Glomerular visceral epithelial cell (primary cell): ENCODE results near the gene CEACAM16.

Experiments used
- DNase-seq: peaks from one replicate; pipeline ENCODE4 v3.0.0-alpha.2; 2016; ENCODE audit errors: extremely low spot score

CEACAM16 gene

DNA sequence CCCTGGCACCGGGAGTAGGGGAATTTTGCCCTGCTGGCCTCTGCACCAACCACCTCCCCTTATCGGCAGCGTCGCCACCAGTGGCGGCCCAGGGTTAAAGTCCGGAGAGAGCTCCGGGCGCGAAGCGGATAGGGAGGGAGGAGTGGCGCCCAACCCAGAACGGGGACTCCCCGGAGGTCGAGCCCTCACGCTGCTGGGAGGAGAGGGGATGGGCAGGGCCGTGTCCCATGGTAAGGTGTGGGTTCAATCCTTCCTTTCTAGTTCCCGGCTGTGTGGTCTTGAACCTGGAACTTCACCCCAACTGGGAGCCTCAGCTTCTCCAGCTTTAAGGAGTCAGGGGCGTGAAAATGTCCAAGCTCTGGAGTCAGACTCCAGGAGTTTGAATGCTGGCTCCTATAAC, 26.3 kb downstream of the CEACAM16 start:
- DNase-seq, result peak; percentile 51

DNA sequence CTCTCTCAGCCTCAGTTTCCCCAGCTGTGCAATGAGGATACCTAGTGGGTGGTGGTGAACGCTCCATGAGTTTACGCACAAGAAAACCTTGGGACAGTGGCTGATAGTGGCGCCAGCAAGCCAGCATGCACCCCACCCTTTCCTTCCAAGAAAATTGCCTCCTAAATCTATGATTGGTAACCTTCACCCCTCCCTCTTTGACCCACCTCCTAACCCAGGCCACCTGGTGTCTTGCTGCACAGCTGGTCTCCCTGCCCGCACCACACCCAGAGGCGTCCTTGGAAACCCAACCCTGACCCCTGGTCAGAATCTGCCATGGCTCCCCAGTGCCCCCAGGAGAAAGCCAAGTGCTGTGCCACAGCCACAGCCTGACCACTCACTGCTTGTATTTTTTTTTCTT, 26.7 kb downstream of the CEACAM16 start:
- DNase-seq, result no peak

DNA sequence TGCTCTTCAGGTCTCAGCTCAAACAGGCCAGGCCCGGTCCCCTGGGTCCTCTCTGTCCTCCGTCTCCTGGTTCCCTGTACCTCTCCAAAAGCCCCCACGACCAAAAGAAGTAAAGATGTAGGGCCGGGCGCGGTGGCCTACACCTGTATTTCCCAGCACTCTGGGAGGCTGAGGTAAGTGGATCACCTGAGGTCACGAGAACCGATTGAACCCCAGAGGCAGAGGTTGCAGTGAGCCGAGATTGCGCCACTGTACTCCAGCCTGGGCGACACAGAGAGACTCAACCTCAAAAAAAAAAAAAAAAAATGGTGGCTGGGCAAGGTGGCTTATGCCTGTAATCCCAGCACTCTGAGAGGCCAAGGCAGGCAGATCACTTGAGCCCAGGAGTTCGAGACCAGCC, 27.5 kb downstream of the CEACAM16 start:
- no peak for DNase-seq

DNA sequence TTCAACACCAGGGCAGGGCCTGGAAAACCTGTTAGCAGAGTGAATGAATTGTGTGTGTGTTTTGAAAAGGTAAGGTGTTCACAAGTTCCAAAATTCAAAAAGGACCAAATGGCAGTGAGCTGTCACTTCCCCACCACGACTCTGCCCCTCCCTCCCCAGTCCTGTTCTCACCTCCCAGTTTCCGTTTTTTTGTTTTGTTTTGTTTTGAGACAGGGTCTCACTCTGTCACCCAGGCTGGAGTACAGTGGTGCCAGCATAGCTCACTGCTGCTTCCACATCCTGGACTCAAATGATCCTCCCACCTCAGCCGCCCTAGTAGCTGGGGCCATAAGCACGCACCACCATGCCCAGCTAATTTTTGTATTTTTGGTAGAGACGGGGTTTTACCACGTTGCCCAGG, 29.2 kb downstream of the CEACAM16 start:
- no peak for DNase-seq

DNA sequence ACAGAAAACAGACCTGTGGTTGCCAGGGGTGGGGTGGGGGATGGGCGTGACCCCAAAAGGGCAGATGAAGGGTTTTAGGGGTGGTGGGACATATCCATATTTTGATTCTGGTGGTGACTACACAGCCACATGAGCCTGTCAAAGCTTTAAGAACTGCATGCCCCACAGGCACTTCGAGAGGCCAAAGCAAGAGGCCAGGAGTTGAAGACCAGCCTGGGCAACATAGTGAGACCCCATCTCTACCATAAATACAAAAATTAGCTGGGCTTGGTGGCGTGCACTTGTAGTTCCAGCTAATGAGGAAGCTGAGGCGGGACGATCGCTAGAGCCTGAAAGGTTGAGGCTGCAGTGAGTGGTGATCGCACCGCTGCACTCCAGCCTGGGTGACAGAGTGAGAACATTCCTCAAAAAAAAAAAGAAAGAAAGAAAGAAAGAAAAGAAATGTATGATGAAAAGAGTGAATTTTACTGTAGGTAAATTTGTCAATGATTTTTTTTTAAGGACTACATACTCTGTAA, 30.6 kb downstream of the CEACAM16 start:
- no peak for DNase-seq

DNA sequence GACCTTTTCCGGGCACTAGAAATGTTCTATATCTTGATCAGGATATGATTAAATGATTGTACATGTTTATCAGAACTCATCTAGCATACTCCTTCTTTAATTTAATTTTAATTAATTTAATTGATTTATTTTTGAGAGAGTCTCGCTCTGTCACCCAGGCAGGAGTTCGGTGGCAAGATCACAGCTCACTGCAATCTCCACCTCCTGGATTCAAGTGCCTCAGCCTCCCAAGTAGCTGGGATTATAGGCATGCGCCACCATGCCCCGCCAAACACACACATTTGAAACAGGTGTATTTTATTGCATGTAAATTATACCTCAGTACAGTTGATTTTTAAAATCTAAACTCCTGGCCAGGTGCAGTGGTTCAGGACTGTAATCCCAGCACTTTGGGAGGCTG, 32.1 kb downstream of the CEACAM16 start:
- DNase-seq, result no peak

DNA sequence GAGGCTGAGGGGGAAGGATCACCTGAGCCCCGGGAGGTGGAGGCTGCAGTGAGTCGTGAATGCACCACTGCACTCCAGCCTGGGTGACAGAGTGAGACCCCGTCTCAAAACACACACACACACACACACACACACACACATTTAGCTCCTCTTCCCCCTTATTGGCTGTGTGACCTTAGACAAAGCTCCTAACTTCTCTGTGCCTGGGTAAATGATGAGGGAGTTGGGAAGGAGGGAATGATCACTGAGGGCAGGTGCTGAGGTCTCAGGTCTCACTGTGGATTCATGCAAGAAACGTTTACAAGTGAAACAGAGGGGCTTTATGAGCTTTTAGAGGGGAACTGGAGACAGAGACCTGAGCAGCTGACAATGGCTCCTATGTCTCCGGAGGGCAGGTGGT, 32.7 kb downstream of the CEACAM16 start:
- no peak for DNase-seq

DNA sequence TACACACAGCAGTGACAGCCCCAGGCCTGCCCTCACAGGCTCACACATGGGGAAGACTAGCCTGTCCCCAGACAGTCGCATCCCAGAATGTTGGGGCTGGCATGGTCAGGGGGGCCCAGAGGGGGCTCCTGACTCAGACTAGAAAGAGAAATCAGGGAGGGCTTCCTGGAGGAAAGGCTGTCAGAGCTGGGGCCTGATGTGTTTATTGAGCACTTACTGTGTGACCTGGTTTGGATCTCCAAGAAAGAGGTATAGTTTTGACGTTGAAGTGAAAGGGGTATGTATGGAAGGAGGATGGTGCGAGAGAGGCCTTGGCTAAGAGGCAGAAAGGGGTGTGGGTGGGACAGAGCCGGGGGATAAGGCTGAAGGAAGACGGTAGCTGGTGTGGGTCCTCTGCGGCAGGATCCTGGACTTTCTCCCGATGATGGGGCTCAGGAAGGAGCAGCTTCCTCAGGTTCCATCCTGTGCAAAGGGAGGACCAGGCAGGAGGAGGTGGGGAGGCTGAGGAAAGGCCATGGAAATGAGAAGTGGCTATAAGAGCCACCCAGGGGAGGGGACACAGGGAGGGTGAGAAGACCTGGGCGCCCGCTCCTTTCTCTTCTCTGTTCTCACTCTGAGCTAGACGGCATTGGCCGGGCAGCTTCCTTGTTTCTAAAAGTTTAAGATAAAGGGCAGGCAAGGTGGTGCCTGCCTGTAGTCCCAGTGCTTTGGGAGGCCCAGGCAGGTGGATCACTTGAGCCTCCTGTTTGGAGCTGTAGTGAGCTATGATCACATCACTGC, 33.5 kb downstream of the CEACAM16 start:
- DNase-seq, result no peak

DNA sequence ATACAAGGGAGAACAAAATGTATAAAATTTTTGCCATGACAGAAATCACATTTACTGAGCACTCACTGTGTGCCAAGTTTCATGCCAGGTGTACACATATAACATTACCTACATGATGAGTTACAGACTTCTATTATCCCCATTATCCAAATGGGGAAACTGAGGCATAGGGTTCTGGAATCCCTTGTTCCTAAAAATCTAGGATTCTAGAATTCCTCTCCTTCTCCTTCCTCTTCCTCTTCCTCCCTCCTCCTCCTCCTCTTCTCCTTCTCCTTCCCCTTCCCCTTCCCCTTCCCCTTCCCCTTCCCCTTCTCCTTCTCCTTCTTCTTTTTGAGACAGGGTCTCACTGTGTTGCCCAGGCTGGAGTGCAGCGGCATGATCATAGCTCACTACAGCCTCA, 35.4 kb downstream of the CEACAM16 start:
- no peak for DNase-seq

DNA sequence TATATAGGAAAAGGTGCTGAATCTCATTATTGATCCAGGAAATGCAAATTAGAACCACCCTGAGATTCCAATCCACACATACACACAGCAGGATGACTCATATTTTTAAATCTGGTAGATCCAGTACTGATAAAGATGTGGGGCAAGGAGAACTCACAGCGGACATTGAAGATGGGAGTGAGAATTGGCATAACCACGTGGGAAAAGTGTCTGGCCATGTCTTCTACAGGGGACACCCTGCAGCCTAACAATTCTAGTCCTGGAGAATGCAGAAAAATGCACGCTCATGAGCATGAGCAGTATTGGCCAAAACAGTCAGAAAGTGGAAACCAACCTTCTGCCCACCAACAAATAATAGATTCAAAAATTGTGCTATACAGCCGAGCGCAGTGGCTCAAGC, 36.1 kb downstream of the CEACAM16 start:
- no peak for DNase-seq

DNA sequence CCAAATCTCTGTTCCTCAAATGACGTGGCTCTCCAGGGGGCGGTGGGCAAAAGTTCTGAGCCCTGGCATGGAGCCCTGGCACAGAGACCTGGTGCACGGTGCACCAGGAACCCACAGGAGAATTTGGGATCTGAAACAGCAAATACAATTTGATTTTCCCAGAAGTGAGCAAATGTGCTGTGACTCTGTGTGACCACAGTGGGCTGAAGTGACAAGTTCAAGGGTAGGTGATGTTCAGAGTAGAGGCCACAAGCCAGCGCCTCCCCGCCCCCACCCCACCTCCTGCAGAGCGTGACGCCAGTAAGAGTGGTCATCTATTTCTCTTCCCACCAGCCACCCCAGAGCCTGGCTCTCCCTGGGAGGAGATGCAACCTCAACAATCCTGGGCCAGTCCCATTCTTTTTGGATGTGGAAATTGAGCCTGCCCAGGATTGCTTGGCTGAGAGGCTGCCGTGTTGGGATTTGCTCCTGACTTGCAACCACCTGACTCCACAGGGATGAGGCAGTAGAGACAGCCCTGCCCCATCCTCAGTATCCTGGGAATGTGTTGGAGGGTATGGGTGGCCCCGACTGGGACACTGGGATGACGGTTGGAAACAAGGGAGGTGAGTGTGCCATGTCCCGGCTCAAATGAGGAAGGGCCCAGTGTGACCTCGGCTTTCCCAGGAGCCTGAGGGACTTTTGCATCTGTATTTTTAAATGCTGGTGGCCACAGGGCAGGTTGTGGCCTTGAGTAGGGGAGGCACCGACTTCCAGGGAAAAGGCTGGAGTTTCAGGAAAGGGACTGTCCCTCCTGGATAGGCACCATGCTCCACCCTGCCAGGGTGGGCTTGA, 38.5 kb downstream of the CEACAM16 start:
- DNase-seq, result peak; percentile 89

DNA sequence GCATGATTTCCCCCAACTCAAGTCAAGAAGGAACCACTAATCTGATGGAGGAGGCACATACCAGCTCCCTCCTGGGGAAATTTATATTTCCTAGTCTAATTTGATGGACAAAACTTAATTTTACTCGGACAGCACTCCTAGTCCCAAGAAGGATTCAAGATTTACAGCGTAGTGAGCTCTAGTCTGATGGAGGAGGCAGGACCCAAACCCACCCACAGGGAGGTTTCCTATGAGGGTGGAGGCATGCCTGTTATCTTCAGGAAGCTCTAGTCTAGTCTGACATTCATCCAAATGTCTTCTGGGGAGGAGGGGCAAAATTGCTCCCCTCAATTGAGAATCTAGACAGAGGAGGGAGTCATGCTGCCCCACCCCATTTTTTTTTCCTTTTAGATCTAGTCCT, 39.2 kb downstream of the CEACAM16 start:
- DNase-seq, result no peak

DNA sequence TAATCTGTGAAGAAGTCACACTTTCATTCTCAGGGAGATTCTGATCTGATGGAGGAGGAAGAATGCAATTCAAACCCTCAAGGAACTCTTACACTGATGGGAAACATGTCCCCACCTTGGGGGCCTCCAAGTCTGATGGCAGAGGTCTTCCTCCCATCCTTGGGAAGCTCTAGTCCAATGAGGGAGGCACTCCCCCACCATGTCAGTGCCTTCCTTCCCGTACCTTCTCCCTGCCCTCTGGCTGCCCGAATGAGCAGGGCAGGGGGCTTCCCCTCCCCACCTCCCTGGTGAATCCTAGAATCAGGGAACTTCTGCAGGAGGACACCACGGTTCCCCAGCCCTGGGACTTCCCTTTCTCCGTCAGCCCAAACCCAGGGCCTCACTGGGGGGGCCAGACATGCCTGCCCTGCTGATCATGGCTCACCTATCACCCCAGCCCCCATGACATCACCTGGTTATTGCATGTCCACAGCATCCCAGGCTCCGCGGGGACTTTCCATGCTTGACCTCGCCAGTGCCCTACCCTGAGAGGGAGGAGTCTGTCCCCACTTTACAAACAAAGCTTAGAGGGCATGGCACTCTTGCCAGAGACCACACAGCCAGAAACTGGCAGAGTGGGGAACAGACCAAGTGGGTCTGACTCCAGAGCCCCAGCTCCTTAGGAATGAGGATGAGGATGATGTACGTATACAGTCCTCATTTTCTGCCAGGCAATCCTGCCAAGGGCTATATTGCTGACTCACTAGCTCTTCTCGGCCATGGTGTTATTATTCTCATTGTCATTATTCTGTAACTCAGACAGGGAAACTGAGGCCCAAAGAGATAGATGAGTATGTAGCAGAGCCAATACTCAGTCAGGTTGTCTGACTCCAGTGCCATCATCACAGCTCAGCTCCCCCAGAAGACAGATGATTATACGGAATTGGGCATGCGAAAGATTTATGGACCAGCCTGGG, 39.9 kb downstream of the CEACAM16 start:
- peak; percentile 86 for DNase-seq

DNA sequence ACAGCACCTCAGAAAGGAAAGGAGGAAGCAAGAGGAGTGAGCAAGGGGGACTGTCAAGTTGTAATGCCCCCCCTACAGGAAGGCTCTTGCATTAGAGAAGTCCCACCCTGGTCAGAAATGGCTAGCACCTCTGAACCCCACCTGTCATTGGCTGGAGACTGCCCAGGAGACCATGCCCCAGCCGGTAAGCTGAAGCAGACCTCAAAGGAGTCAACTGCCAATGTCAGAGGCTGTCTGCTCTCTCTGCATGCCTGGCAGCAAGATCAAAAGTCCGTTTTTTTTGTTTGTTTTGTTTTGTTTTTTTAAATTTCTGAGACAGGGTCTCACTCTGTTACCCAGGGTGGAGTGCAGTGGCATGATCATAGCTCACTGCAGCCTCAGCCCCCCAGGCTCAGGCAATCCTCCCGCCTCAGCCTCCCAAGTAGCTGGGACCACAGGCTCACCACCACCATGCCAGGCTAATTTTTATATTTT, 41.4 kb downstream of the CEACAM16 start:
- no peak for DNase-seq

DNA sequence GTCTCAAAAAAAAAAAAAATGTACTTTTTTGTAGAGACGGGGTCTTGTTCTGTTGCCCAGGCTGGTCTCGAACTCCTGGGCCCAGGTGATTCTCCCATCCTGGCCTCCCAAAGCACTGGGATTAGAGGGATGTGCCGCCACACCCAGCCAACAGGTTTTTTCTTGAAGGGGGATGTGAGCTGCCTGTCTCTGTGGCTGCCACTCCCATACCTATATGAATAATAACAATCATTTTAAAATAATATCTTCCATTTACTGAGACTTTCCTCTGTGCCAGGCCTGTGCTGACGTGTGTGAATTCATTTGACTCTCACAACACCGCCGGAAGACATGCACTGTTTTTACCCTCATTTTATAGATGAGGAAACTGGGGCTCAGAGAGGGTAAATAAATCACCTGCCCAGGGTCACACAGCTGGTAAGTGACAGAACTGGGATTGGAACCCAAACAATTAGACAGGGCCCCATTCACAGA, 42.3 kb downstream of the CEACAM16 start:
- DNase-seq, result no peak

DNA sequence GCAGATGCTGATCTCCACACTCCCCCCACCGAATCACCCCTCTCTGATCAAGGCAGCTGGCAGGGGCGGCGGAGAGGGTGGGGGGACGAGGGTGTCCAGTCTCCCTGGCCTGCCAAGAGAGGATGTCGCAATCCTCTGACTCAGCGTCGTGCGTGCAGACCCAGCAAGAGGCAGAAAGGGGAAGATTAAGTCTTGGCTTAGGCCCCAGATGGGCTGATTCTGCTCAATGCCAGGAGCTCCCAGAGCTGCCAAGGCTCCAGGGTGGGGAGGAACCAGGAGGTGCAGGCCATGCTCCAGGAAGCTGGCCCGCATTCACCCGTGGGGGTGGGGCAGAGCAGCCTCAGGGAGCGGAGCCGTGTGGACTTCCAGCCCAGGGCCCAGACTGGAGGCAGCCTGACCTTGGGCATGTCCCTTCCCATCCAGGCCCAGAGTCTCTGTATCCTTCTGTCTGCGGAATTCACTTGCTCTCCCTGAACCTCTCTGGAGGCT, 42.9 kb downstream of the CEACAM16 start:
- peak; percentile 100 for DNase-seq

DNA sequence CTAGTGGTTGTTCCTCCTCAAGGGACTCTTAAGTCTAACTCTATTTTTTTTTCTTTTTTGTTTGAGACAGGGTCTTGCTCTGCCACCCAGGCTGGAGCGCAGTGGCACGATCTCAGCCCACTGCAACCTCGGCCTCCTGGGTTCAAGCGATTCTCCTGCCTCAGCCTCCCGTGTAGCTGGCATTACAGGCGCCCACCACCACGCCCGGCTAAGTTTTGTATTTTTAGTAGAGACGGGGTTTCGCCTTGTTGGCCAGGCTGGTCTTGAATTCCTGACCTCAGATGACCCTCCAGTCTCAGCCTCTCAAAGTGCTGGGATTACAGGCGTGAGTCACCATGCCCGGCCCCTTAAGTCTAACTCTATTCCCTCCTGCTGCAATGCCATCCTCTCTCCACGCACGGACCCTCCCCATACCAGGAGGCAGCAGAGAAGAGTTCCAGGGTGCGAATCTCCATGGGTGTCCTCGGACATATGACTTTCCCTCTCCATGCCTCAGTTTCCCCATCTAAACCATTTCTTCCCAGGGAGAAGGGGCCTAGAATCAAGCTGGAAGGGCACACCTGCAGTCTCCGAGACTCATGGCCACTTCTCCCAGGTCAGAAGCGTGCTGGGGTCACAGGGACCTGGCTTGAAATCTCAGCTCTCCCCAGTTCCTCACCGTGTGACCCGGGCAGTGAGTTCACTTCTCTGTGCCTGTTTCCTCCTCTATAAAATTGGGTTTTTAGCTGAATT, 43.5 kb downstream of the CEACAM16 start:
- peak; percentile 72 for DNase-seq

DNA sequence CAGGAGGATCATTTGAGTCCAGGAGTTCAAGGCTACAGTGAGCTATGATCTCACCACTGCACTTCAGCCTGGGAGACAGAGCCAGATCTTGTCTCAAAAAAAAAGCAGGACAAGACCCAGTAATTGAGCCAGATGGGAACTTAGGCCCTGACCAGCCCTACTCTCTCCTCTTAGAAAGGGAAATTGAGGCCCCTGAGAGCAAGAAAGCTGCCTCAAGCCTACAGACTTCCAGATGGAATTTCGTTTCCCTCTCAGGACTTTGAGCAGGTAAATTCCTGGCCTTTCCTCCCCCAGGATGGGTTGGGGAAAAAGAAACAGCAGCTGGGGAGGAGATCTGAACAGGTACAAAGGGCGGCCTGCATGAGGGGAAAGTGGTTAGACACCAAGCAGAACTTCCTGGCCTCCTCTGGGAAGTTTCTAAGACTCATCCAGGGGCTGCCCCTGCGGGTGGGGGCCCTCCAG, 46.0 kb downstream of the CEACAM16 start:
- no peak for DNase-seq

DNA sequence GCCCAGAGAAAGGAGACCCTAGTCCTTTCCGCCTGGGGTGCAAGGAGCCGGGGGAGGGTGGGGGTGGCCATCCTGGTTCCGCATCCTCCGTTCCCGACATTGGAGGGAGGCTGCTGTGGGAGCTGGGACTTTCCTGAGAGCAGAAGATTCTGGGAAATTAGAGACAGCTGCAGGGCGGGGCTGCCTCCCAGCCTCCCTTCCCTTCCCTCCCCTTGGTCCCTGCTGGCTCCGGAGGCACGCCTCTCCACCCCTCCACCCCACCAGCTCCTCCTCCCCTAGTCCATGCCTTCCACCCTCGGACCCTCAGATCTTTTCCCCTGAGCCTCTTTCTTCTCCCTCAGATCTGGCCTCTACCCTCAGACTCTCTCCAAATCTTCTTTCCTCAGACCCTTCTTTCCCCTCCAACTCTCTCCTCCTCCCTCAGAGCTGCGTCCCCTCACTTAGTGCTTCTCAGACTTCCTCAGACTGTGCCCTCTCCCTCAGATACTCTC, 46.4 kb downstream of the CEACAM16 start:
- DNase-seq, result peak; percentile 77

DNA sequence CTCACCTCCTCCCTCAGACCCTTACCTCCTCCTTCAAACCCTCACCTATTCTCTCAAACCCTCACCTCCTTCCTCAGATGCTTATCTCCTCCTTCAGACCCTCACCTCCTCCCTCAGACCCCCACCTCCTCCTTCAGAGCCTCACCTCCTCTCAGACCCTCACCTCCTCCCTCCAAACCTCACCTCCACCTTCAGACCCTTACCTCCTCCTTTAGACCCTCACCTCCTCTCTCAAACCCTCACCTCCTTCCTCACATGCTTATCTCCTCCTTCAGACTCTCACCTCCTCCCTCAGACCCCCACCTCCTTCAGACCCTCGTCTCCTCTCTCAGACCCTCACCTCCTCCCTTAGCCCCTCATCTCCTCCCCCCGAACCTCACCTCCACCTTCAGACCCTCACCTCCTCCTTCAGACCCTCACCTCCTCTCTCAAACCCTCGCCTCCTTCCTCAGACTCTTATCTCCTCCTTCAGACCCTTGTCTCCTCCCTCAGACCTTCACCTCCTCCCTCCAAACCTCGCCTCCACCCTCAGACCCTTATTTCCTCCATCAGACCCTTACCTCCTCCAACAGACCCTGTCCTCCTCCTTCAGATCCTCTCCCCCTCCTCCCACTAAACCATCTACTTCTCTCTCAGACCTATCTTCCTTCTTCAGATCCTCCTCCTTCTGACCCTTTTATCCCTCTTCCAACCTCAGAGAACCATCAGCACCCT, 47.1 kb downstream of the CEACAM16 start:
- DNase-seq, result no peak
